GM20000 (cell line): ENCODE measurements around the gene FOXA1.

Experiments
- DNase-seq: peaks from one replicate; pipeline ENCODE4 v3.0.0; 2012; ENCODE audit warnings: low spot score
- CTCF ChIP-seq: IDR thresholded peaks from 2 replicates; pipeline ENCODE4 v1.5.1; 2012; ENCODE audit warnings: mild to moderate bottlenecking, control low read depth; ENCODE audit errors: extremely low read depth, missing control alignments

FOXA1 gene

GRCh38 chr14:37546621-37547447, 48.2 kb downstream of the FOXA1 start:
- TF ChIP-seq CTCF, result no peak
- no peak for DNase-seq

DNA sequence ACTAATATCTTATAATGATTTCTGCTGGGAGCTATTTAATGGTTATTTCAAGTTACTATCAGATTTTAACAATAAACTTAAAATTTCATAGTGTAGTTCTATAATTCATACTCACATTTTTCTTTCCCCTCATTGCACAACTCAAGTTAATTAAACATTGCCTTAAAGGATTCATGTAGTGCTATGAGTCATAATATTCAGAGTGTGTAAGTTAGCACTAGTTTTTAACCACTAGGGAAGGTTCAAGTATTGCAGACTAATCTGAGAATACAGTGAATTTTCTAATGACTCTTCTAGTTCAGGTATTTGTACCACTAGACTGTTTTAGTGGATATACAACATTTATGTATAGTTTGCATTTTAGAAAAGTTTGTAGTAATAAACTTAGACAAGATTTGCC, 49.9 kb downstream of the FOXA1 start:
- no peak for DNase-seq

DNA sequence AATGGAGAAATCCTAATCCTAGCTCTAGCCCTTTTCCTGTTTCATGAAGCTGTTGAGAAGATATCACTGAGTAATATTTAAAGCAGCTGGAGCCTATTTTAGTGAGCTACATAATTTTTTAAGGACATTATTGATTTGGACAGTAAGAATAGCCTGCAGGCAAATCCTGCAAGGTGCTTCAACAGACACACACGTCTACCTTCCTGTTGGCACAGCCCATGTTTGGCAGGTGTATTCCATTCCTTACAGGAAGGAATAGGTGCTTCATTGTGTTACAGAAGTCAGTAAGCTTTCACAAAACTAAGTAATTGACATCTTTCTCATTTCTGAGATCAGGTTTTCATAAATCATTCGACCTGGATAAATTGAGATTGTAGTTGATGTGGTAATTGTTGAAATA, 50.6 kb downstream of the FOXA1 start:
- TF ChIP-seq CTCF, result no peak
- no peak for DNase-seq

More for the DNA sequence above, 49.9 kb downstream of the FOXA1 start:
- TF ChIP-seq CTCF, result no peak

- DNase-seq, result no peak
Observed at GRCh38 chr14:37539992-37540391, 55.1 kb downstream of the FOXA1 start.

More at GRCh38 chr14:37539992-37540391, 55.1 kb downstream of the FOXA1 start:
- TF ChIP-seq CTCF, result no peak
